IMR-90 (cell line): Measurements from ENCODE around the gene WFDC10A. TPM values are rescaled to one million over a fixed set of nuclear protein-coding genes. Genes with fewer than 3 reads are reported as not detected.

Experiments used
- ATAC-seq: fragments of 200-7000 bp; cut with Tn5 transposase; 2 replicates; pipeline ENCODE4 v1.9.1; 2020; ENCODE audit warnings: low read depth, mild to moderate bottlenecking, moderate library complexity
- BruUV-seq: library from RNA; stranded (reverse); fragments of 400-500 nt; replicated peaks from 2 replicates; lab custom pipeline; 2021; lab: Mats Ljungman, UMichigan
- CTCF ChIA-PET: fragments of 300-600 bp; formaldehyde crosslinking; extraction: SDS; loops from one replicate; lab custom pipeline; 2021; ENCODE audit warnings: antibody characterized with exemption; lab: Yijun Ruan, JAX
- POLR2A ChIA-PET: fragments of 300-600 bp; sonication (Branson Sonifier 250); formaldehyde crosslinking; loops from one replicate; lab custom pipeline; 2022; ENCODE audit warnings: antibody characterized with exemption; ENCODE audit not compliant: unreplicated experiment; lab: Charles Lee
- DNase-seq: peaks from one replicate; pipeline ENCODE4 v3.0.0; 2013
- H2AFZ ChIP-seq: replicated peaks from 2 replicates; pipeline ENCODE3; 2013; ENCODE audit warnings: low read length, mild to moderate bottlenecking; ENCODE audit not compliant: poor library complexity
- H2AK5ac ChIP-seq: 2 replicates; pipeline ENCODE4 v1.6.1; 2013; ENCODE audit warnings: low read depth, low read length, inconsistent platforms
- H2AK9ac ChIP-seq: replicated peaks from 2 replicates; pipeline ENCODE3; 2013; ENCODE audit warnings: mild to moderate bottlenecking, low read depth, low read length, moderate library complexity; ENCODE audit not compliant: poor library complexity
- H2BK120ac ChIP-seq: 2 replicates; pipeline ENCODE4 v1.6.1; 2013; ENCODE audit warnings: low read depth, low read length, inconsistent platforms
- H2BK15ac ChIP-seq: 3 replicates; pipeline ENCODE4 v1.6.1; 2013; ENCODE audit warnings: low read depth, low read length, inconsistent platforms
- H2BK20ac ChIP-seq: 2 replicates; pipeline ENCODE4 v1.6.1; 2013; ENCODE audit warnings: low read depth, mild to moderate bottlenecking, inconsistent platforms, low read length, moderate library complexity
- H2BK5ac ChIP-seq: 2 replicates; pipeline ENCODE4 v1.6.1; 2013; ENCODE audit warnings: mild to moderate bottlenecking, low read depth, low read length, inconsistent platforms; ENCODE audit not compliant: poor library complexity, severe bottlenecking
- H3K14ac ChIP-seq: replicated peaks from 2 replicates; pipeline ENCODE4 v1.6.1; 2013; ENCODE audit warnings: low read depth, low read length, inconsistent platforms
- H3K18ac ChIP-seq: 2 replicates; pipeline ENCODE4 v1.6.1; 2013; ENCODE audit warnings: low read depth, low read length, control low read depth
- H3K23ac ChIP-seq: 2 replicates; pipeline ENCODE4 v1.6.1; 2013; ENCODE audit warnings: low read depth, low read length, inconsistent platforms
- H3K27ac ChIP-seq: 2 replicates; pipeline ENCODE4 v1.5.1; 2013; ENCODE audit warnings: mild to moderate bottlenecking, control low read depth, low read length; ENCODE audit not compliant: insufficient read depth
- H3K27me3 ChIP-seq: 2 replicates; pipeline ENCODE4 v1.6.1; 2013; ENCODE audit warnings: low read length; ENCODE audit not compliant: control insufficient read depth, insufficient read depth
- H3K36me3 ChIP-seq: 2 replicates; pipeline ENCODE4 v1.6.1; 2013; ENCODE audit warnings: low read length, mixed read lengths; ENCODE audit not compliant: control insufficient read depth, insufficient read depth
- H3K4ac ChIP-seq: 2 replicates; pipeline ENCODE4 v1.6.1; 2013; ENCODE audit warnings: low read depth, low read length, inconsistent platforms
- H3K4me1 ChIP-seq: 2 replicates; pipeline ENCODE4 v1.6.1; 2013; ENCODE audit warnings: low read length, mixed read lengths; ENCODE audit not compliant: control insufficient read depth, insufficient read depth
- H3K4me2 ChIP-seq: 2 replicates; pipeline ENCODE4 v1.6.1; 2013; ENCODE audit warnings: low read depth, mild to moderate bottlenecking, control low read depth, low read length, moderate library complexity
- H3K4me3 ChIP-seq: 2 replicates; pipeline ENCODE4 v1.5.1; 2013; ENCODE audit warnings: low read depth, mild to moderate bottlenecking, control low read depth, low read length, moderate library complexity; ENCODE audit not compliant: insufficient read depth
- H3K56ac ChIP-seq: 2 replicates; pipeline ENCODE4 v1.6.1; 2013; ENCODE audit warnings: low read length, inconsistent platforms; ENCODE audit not compliant: insufficient read depth; ENCODE audit errors: extremely low read depth
- H3K79me1 ChIP-seq, 2 experiments: 2 replicates each; pipeline ENCODE4 v1.6.1; 2013; ENCODE audit warnings: low read length in 2 of 2, inconsistent platforms in 1 of 2, low read depth in 1 of 2
- H3K9ac ChIP-seq: 2 replicates; pipeline ENCODE4 v1.6.1; 2013; ENCODE audit warnings: low read depth, low read length, control low read depth
- H3K9me1 ChIP-seq: 2 replicates; pipeline ENCODE4 v1.6.1; 2013; ENCODE audit warnings: low read length, inconsistent platforms; ENCODE audit not compliant: insufficient read depth
- H3K9me3 ChIP-seq: 2 replicates; pipeline ENCODE4 v1.6.1; 2013; ENCODE audit warnings: low read length; ENCODE audit not compliant: control insufficient read depth, insufficient read depth
- H4K20me1 ChIP-seq: 2 replicates; pipeline ENCODE4 v1.6.1; 2013; ENCODE audit warnings: low read length, inconsistent platforms; ENCODE audit not compliant: insufficient read depth
- H4K5ac ChIP-seq: 2 replicates; pipeline ENCODE4 v1.6.1; 2013; ENCODE audit warnings: mild to moderate bottlenecking, low read depth, low read length, control low read depth
- H4K8ac ChIP-seq, 2 experiments: 2 replicates each; pipeline ENCODE4 v1.6.1; 2013; ENCODE audit warnings: low read depth in 2 of 2, low read length in 2 of 2, control low read depth in 1 of 2, inconsistent platforms in 1 of 2
- H4K91ac ChIP-seq: 2 replicates; pipeline ENCODE4 v1.6.1; 2013; ENCODE audit warnings: low read depth, low read length, inconsistent platforms; ENCODE audit not compliant: insufficient read depth
- CEBPB ChIP-seq: IDR thresholded peaks from 2 replicates; pipeline ENCODE4 v1.6.1; 2012; ENCODE audit warnings: low read depth, low read length, improper control_type of control experiment
- CHD1 ChIP-seq: IDR thresholded peaks from 2 replicates; pipeline ENCODE4 v1.6.1; 2012; ENCODE audit warnings: low read depth, low read length, improper control_type of control experiment
- FOS ChIP-seq: fragments of 150-350 bp; IDR thresholded peaks from 2 replicates; pipeline ENCODE4 v1.6.1; 2016; ENCODE audit warnings: low read depth, low read length
- MAFK ChIP-seq: IDR thresholded peaks from 2 replicates; pipeline ENCODE4 v1.6.1; 2012; ENCODE audit warnings: low read depth, low read length, improper control_type of control experiment
- MAZ ChIP-seq: IDR thresholded peaks from 2 replicates; pipeline ENCODE4 v1.6.1; 2012; ENCODE audit warnings: low read depth, mild to moderate bottlenecking, low read length, improper control_type of control experiment, moderate library complexity, borderline replicate concordance
- NFE2L2 ChIP-seq: fragments of 150-350 bp; IDR thresholded peaks from 2 replicates; pipeline ENCODE4 v1.6.1; 2016; ENCODE audit warnings: low read depth, mild to moderate bottlenecking, low read length
- POLR2A ChIP-seq: IDR thresholded peaks from 2 replicates; pipeline ENCODE4 v1.6.1; 2012; ENCODE audit warnings: mild to moderate bottlenecking, low read depth, low read length
- RAD21 ChIP-seq: IDR thresholded peaks from 2 replicates; pipeline ENCODE4 v1.6.1; 2012; ENCODE audit warnings: low read length, improper control_type of control experiment
- RCOR1 ChIP-seq: IDR thresholded peaks from 2 replicates; pipeline ENCODE4 v1.6.1; 2012; ENCODE audit warnings: mild to moderate bottlenecking, low read length, improper control_type of control experiment; ENCODE audit not compliant: insufficient replicate concordance
- RFX5 ChIP-seq: IDR thresholded peaks from 2 replicates; pipeline ENCODE4 v1.8.0; 2012; ENCODE audit warnings: low read depth, mild to moderate bottlenecking, low read length, moderate library complexity
- WGBS, 2 experiments: methylation state at CpG; one replicate each; pipeline versions ENCODE4 v1.1.5 to v1.1.7; 2013; ENCODE audit warnings: missing lambda C conversion rate in 2 of 2; ENCODE audit not compliant: insufficient read length in 1 of 2; ENCODE audit errors: extremely low coverage in 2 of 2; 5-methylcytosine and 5-hydroxymethylcytosine counted together
- dilution Hi-C: fragments of 300-500 bp; cut with HindIII; formaldehyde crosslinking; loops from one replicate; pipeline ENCODE4 v1.14.3; 2018; ENCODE audit warnings: low sequenced_read_pairs; ENCODE audit not compliant: unreplicated experiment
- in situ Hi-C: fragments of 300-500 bp; cut with MboI; formaldehyde crosslinking; loops from 3 replicates; pipeline ENCODE4 v1.14.3; 2019; ENCODE audit warnings: low sequenced_read_pairs, inconsistent platforms, mixed read lengths
- intact Hi-C: fragments of 100-400 bp; cut with micrococcal nuclease; formaldehyde crosslinking; loops from 2 replicates; pipeline ENCODE4 v1.10.0; 2022
- polyA plus RNA-seq, 3 experiments: library from polyadenylated mRNA; depleted of rRNA; stranded (reverse); fragments of >200 nt; gene quantifications; 2 replicates each; pipeline ENCODE4 v1.2.3, GENCODE V29; 2012; ENCODE audit warnings: low replicate concordance in 1 of 3
- total RNA-seq: library from RNA; depleted of rRNA; stranded (reverse); fragments of >200 nt; gene quantifications from 2 replicates; pipeline ENCODE4 v1.2.3, GENCODE V29; 2012
- TF ChIP-seq, protein P1 (sequence below): conservative IDR thresholded peaks from 2 replicates; pipeline ENCODE4 v1.5.1; 2012; ENCODE audit warnings: mild to moderate bottlenecking, low read depth, low read length, improper control_type of control experiment

The WFDC10A gene
- total and polyA plus RNA-seq, 2 of the 4 experiments (the other 2 are of a cell fraction) = not detected

- Histone ChIP-seq H3K4me2 (no peak overlapping the region), H3K36me3 (no peaks in the 10 kb centered on the region), H3K27ac (no peak overlapping the region), H3K14ac (no peak overlapping the region), H3K27me3 (no peaks in the 10 kb centered on the region), H4K20me1 (no peaks in the 10 kb centered on the region), H3K4me3 (no peak overlapping the region), H3K9me1 (no peaks in the 10 kb centered on the region), H4K5ac (no peak overlapping the region), H2BK5ac (no peak overlapping the region), H3K4ac (no peak overlapping the region), H3K56ac (no peak overlapping the region), H3K9ac (no peak overlapping the region), H2BK120ac (no peak overlapping the region), H2AK5ac (no peak overlapping the region), H2BK20ac (no peak overlapping the region), H2AK9ac (no peak overlapping the region), H3K9me3 (no peaks in the 10 kb centered on the region), H4K8ac (no peak overlapping the region), H3K4me1 (no peaks in the 10 kb centered on the region), H2AFZ (no peak overlapping the region), H3K79me1 (no peaks in the 10 kb centered on the region), H3K18ac (no peak overlapping the region), H3K23ac (no peak overlapping the region), H4K91ac (no peak overlapping the region), H2BK15ac (no peak overlapping the region)
- no peak for ATAC-seq
- CTCF ChIA-PET = interaction anchor here (0.7 kb wide), 1 partner anchor 178 kb away, joined by 3 read pairs; no protein-coding TSS in a partner anchor
- DNase-seq = no peak
- dilution Hi-C loops (no loop called here), in situ Hi-C loops (no loop called here), intact Hi-C loops (no loop called here)
- WGBS, 2 experiments = no CpG with 5 or more reads among the region's 1 CpG
- BruUV-seq = no TSS peak
- POLR2A ChIA-PET = no interaction called here
- no peak for TF ChIP-seq RCOR1
- no peak for TF ChIP-seq RFX5
- no peak for TF ChIP-seq FOS
- no peak for TF ChIP-seq CEBPB
- no peak for TF ChIP-seq NFE2L2
- no peak for TF ChIP-seq CHD1
- no peak for TF ChIP-seq MAZ
- TF ChIP-seq POLR2A = no peak
- TF ChIP-seq, protein P1, sequence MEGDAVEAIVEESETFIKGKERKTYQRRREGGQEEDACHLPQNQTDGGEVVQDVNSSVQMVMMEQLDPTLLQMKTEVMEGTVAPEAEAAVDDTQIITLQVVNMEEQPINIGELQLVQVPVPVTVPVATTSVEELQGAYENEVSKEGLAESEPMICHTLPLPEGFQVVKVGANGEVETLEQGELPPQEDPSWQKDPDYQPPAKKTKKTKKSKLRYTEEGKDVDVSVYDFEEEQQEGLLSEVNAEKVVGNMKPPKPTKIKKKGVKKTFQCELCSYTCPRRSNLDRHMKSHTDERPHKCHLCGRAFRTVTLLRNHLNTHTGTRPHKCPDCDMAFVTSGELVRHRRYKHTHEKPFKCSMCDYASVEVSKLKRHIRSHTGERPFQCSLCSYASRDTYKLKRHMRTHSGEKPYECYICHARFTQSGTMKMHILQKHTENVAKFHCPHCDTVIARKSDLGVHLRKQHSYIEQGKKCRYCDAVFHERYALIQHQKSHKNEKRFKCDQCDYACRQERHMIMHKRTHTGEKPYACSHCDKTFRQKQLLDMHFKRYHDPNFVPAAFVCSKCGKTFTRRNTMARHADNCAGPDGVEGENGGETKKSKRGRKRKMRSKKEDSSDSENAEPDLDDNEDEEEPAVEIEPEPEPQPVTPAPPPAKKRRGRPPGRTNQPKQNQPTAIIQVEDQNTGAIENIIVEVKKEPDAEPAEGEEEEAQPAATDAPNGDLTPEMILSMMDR = no peak
- no peak for TF ChIP-seq RAD21
- TF ChIP-seq MAFK = no peak
These were observed 36.0 kb upstream of the WFDC10A start for GRCh38 chr20:45593498-45593897.
